ENCODE measurements around the gene HMX1.

DNA sequence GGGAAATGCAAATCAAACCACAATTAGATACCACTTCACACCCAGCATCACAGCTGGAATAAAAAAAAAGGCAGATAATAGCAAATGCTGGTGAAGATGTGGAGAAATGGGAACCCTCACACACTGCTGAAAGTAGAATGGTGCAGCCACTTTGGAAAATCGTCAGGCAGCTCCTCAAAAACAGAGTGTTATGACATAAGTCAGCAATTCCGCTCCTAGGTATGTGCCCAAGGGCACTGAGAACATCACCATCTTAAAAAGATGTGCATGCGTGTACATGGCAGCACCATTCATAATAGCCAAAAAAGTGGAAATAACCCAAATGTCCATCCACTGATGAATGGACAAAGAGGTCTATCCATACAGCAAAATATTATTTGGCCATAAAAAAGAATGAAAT lies 28.0 kb downstream of the HMX1 start:
- no peak for TF ChIP-seq CTCF (optimal IDR thresholded peaks at IDR 0.05 in 1 of 3, IDR thresholded peaks at IDR 0.05 in 1 of 3, conservative IDR thresholded peaks at IDR 0.05 in 1 of 3; ENCODE audit: extremely low read depth in 1 of 3, insufficient read depth in 2 of 3, low read length in 3 of 3)
- TF ChIP-seq EZH2 (IDR thresholded peaks at IDR 0.05; ENCODE audit: low read length), result no peak

All from keratinocyte (primary cell).